ENCODE data around the gene CHAMP1. TPM values are rescaled to one million over a fixed set of nuclear protein-coding genes. Genes with fewer than 3 reads are reported as not detected.

CHAMP1 gene
- total and polyA plus RNA-seq, 2 of the 4 experiments (the other 2 are of a cell fraction), result 13.3 to 32.7 TPM

DNA sequence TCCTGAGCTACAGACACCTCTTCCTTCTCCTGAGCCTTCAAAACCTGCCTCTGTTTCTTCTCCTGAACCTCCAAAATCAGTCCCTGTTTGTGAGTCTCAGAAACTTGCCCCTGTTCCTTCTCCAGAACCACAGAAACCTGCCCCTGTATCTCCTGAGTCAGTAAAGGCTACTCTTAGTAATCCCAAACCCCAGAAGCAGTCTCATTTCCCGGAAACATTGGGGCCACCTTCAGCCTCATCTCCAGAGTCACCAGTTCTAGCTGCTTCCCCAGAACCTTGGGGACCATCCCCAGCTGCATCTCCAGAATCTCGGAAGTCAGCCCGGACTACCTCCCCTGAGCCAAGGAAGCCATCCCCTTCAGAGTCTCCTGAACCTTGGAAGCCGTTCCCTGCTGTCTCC lies 10.0 kb downstream of the CHAMP1 start:
- H3K4me1 ChIP-seq (ENCODE audit: control insufficient read depth, insufficient read depth, low read length), result peaks cover 6% of the 10 kb centered on the region
- peaks cover 7% of the 10 kb centered on the region for H3K9me1 ChIP-seq (ENCODE audit: insufficient read depth, low read length)
- no peak overlapping the region for H3K27ac ChIP-seq (ENCODE audit: insufficient read depth, low read length)
- ATAC-seq (ENCODE audit: low read depth), result no peak
- no peak overlapping the region for H3K9ac ChIP-seq (ENCODE audit: low read depth, low read length)
- no peak for DNase-seq
- in situ Hi-C loops (cut with MboI; ENCODE audit: low sequenced_read_pairs), result no loop called here
- no peak overlapping the region for H2BK15ac ChIP-seq (ENCODE audit: low read depth, low read length)
- BruUV-seq (replicated peaks), result no TSS peak
- no peak overlapping the region for H4K91ac ChIP-seq (ENCODE audit: insufficient read depth, low read depth, low read length)
- no peak overlapping the region for H4K5ac ChIP-seq (ENCODE audit: low read depth, low read length)
- H2AK5ac ChIP-seq (ENCODE audit: low read depth, low read length), result no peak overlapping the region
- no peak overlapping the region for H2AFZ ChIP-seq (replicated peaks; ENCODE audit: low read length, poor library complexity)
- peaks cover 32% of the 10 kb centered on the region for H4K20me1 ChIP-seq (ENCODE audit: insufficient read depth, low read length)
- H3K18ac ChIP-seq (ENCODE audit: low read depth, low read length), result no peak overlapping the region
- no peak overlapping the region for H3K4me3 ChIP-seq (ENCODE audit: insufficient read depth, low read depth, low read length)
- ChIA-PET CTCF (no interaction called here), POLR2A (ENCODE audit: unreplicated experiment) (no interaction called here)
- no peak overlapping the region for H3K56ac ChIP-seq (ENCODE audit: extremely low read depth, insufficient read depth, low read length)
- no peak overlapping the region for H3K14ac ChIP-seq (replicated peaks; ENCODE audit: low read depth, low read length)
- TF ChIP-seq CHD1 (IDR thresholded peaks at IDR 0.05; ENCODE audit: low read depth, low read length) (no peak), MXI1 (IDR thresholded peaks at IDR 0.05; ENCODE audit: borderline replicate concordance, low read depth, low read length) (no peak), RCOR1 (IDR thresholded peaks at IDR 0.05; ENCODE audit: insufficient replicate concordance, low read length) (no peak), MAFK (IDR thresholded peaks at IDR 0.05; ENCODE audit: low read depth, low read length) (no peak), BHLHE40 (IDR thresholded peaks at IDR 0.05; ENCODE audit: low read depth, low read length) (no peak), RFX5 (IDR thresholded peaks at IDR 0.05; ENCODE audit: low read depth, low read length) (no peak), FOS (IDR thresholded peaks at IDR 0.05; ENCODE audit: low read depth, low read length) (no peak), NFE2L2 (IDR thresholded peaks at IDR 0.05; ENCODE audit: low read depth, low read length) (no peak), CEBPB (IDR thresholded peaks at IDR 0.05; ENCODE audit: low read depth, low read length) (no peak), POLR2A (IDR thresholded peaks at IDR 0.05; ENCODE audit: low read depth, low read length) (no peak), RAD21 (IDR thresholded peaks at IDR 0.05; ENCODE audit: low read length) (no peak), SMC3 (IDR thresholded peaks at IDR 0.05; ENCODE audit: low read depth, low read length) (no peak), MAZ (IDR thresholded peaks at IDR 0.05; ENCODE audit: borderline replicate concordance, low read depth, low read length) (no peak)
- TF ChIP-seq, protein P1, sequence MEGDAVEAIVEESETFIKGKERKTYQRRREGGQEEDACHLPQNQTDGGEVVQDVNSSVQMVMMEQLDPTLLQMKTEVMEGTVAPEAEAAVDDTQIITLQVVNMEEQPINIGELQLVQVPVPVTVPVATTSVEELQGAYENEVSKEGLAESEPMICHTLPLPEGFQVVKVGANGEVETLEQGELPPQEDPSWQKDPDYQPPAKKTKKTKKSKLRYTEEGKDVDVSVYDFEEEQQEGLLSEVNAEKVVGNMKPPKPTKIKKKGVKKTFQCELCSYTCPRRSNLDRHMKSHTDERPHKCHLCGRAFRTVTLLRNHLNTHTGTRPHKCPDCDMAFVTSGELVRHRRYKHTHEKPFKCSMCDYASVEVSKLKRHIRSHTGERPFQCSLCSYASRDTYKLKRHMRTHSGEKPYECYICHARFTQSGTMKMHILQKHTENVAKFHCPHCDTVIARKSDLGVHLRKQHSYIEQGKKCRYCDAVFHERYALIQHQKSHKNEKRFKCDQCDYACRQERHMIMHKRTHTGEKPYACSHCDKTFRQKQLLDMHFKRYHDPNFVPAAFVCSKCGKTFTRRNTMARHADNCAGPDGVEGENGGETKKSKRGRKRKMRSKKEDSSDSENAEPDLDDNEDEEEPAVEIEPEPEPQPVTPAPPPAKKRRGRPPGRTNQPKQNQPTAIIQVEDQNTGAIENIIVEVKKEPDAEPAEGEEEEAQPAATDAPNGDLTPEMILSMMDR (conservative IDR thresholded peaks at IDR 0.05; ENCODE audit: low read depth, low read length), result no peak
- TF ChIP-seq, protein P2, sequence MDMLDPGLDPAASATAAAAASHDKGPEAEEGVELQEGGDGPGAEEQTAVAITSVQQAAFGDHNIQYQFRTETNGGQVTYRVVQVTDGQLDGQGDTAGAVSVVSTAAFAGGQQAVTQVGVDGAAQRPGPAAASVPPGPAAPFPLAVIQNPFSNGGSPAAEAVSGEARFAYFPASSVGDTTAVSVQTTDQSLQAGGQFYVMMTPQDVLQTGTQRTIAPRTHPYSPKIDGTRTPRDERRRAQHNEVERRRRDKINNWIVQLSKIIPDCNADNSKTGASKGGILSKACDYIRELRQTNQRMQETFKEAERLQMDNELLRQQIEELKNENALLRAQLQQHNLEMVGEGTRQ (IDR thresholded peaks at IDR 0.05; ENCODE audit: low read depth, low read length), result no peak
- TF ChIP-seq, protein P3, sequence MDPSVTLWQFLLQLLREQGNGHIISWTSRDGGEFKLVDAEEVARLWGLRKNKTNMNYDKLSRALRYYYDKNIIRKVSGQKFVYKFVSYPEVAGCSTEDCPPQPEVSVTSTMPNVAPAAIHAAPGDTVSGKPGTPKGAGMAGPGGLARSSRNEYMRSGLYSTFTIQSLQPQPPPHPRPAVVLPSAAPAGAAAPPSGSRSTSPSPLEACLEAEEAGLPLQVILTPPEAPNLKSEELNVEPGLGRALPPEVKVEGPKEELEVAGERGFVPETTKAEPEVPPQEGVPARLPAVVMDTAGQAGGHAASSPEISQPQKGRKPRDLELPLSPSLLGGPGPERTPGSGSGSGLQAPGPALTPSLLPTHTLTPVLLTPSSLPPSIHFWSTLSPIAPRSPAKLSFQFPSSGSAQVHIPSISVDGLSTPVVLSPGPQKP (IDR thresholded peaks at IDR 0.05; ENCODE audit: borderline replicate concordance, low read depth, low read length), result no peak
- peaks cover 35% of the 10 kb centered on the region for H3K36me3 ChIP-seq (ENCODE audit: control insufficient read depth, insufficient read depth, low read length)
- intact Hi-C loops (cut with micrococcal nuclease), result no loop called here
- no peak overlapping the region for H2AK9ac ChIP-seq (replicated peaks; ENCODE audit: low read depth, low read length, poor library complexity)
- H2BK120ac ChIP-seq (ENCODE audit: low read depth, low read length), result no peak overlapping the region
- H2BK5ac ChIP-seq (ENCODE audit: low read depth, low read length, poor library complexity, severe bottlenecking), result no peak overlapping the region
- no peak overlapping the region for H4K8ac ChIP-seq (ENCODE audit: low read depth in 2 of 2, low read length in 2 of 2)
- 100% methylated on average over 3 of the region's 4 CpGs; no CpG with 5 or more reads in 1 of the 2 experiments for WGBS, 2 experiments (ENCODE audit: extremely low coverage in 2 of 2, insufficient read length in 1 of 2)
- no peaks in the 10 kb centered on the region for H3K27me3 ChIP-seq (ENCODE audit: control insufficient read depth, insufficient read depth, low read length)
- H3K4ac ChIP-seq (ENCODE audit: low read depth, low read length), result no peak overlapping the region
- H3K79me1 ChIP-seq (ENCODE audit: low read depth in 1 of 2, low read length in 2 of 2), result peaks cover 42 to 71% of the 10 kb centered on the region in 2 experiments
- dilution Hi-C loops (cut with HindIII; ENCODE audit: low sequenced_read_pairs, unreplicated experiment), result no loop called here
- H3K4me2 ChIP-seq (ENCODE audit: low read depth, low read length), result no peak overlapping the region
- H3K23ac ChIP-seq (ENCODE audit: low read depth, low read length), result no peak overlapping the region
- no peak overlapping the region for H2BK20ac ChIP-seq (ENCODE audit: low read depth, low read length)
- H3K9me3 ChIP-seq (ENCODE audit: control insufficient read depth, insufficient read depth, low read length), result no peaks in the 10 kb centered on the region

Measured in IMR-90 (cell line).